Esophagus (tissue), 2 donors: ENCODE data around the gene RHOXF2. TPM values are rescaled to one million over a fixed set of nuclear protein-coding genes. Genes with fewer than 3 reads are reported as not detected.
"Not testable (repeated sequence)": the region's sequence is repeated elsewhere in the genome, so short reads cannot be mapped to it uniquely, and the experiment has no call there.

Source experiments
- H3K27ac ChIP-seq, 2 donors: one replicate each; pipeline ENCODE4 v1.5.1; 2013; ENCODE audit warnings: low read depth in 2 of 2, mild to moderate bottlenecking in 2 of 2, inconsistent platforms in 1 of 2, low read length in 1 of 2, moderate library complexity in 1 of 2
- H3K27me3 ChIP-seq, 2 donors: one replicate each; pipeline ENCODE4 v1.6.1; 2013; ENCODE audit warnings: low read length in 2 of 2, control low read depth in 1 of 2, mild to moderate bottlenecking in 1 of 2; ENCODE audit not compliant: insufficient read depth in 2 of 2, control insufficient read depth in 1 of 2
- H3K36me3 ChIP-seq, 2 donors: one replicate each; pipeline ENCODE4 v1.6.1; 2013; ENCODE audit warnings: low read length in 1 of 2; ENCODE audit not compliant: control insufficient read depth in 2 of 2, insufficient read depth in 2 of 2
- H3K4me1 ChIP-seq, 2 donors: one replicate each; pipeline ENCODE4 v1.6.1; 2013; ENCODE audit warnings: low read length in 1 of 2; ENCODE audit not compliant: control insufficient read depth in 2 of 2, insufficient read depth in 2 of 2
- H3K4me3 ChIP-seq, 2 donors: one replicate each; pipeline ENCODE4 v1.5.1; 2013; ENCODE audit warnings: low read length in 2 of 2, mild to moderate bottlenecking in 2 of 2, low read depth in 1 of 2, moderate library complexity in 1 of 2
- H3K9me3 ChIP-seq, 2 donors: one replicate each; pipeline ENCODE4 v1.6.1; 2013; ENCODE audit warnings: mild to moderate bottlenecking in 2 of 2, low read depth in 1 of 2, low read length in 1 of 2, moderate library complexity in 1 of 2; ENCODE audit not compliant: control insufficient read depth in 2 of 2, insufficient read depth in 1 of 2
- WGBS, 2 donors: extraction: QIAGEN DNeasy Blood & Tissue Kit; methylation state at CpG; one replicate each; pipeline ENCODE4 v1.1.7; 2013; 5-methylcytosine and 5-hydroxymethylcytosine counted together
- polyA plus RNA-seq, 2 donors: library from polyadenylated mRNA; stranded (reverse); fragments of 200-250 nt; gene quantifications; one replicate each; pipeline ENCODE4 v1.2.3, GENCODE V29; 2013
- donor health status: healthy with polysubstance abuse.
- donor health status: Bipolar disorder and iron deficiency.

RHOXF2 gene
- polyA plus RNA-seq, 2 donors: not detected

DNA sequence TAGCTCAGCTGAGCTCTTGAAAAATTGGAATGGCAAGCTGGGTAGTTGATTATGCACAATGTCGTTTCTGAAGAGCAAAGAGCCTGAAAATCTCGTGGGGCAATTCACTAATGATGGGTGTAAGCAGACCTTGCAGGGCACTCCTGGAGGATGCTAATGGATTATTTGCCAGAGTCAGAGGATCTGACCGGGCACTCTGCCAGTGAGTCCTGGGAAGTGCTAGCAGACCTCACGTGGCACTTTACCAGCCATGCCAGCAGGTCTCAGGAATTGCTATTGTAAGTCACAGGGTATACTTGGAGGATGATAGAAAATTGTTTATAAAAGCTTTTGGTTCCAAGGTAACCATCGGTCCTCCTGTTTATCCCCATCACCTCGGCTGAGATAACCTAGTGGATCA is 37.4 kb downstream of the RHOXF2 start:
- not testable (repeated sequence) for H3K9me3 ChIP-seq, H3K27me3 ChIP-seq, H3K36me3 ChIP-seq, H3K4me1 ChIP-seq, H3K27ac ChIP-seq, H3K4me3 ChIP-seq
- WGBS, 2 donors: no CpG with 5 or more reads among the region's 6 CpGs

DNA sequence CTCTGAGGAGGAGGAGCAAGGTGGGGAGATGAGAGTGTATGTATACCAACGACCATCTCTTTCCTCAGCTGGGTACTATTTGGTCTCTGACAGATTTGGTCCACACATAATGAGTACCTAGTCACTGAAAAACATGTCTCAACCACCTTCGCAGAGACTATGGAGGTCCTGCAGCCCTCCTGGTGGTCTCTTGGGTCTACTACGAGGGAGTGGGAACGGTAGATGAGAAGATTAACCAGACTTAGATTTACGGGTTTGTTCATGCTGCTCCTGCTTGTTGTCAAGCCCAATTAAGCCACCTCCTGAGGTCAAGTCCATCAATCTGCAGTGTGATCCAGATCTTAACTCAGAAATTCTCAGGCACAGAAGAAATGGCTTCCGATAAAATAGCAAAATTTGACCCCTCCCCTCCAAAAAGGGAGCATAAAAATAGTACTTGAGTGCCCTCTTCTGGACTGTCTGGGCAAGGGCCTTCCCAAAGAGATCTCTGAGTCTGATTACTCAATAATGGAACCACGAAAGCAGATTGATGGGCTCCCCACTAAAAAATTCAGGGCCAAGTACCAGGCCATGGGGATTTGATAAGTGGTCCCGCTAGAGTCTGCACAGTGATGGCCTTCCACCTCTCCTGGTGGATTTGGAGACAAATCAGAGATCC is 38.3 kb downstream of the RHOXF2 start:
- H3K4me1 ChIP-seq, H3K9me3 ChIP-seq, H3K4me3 ChIP-seq, H3K36me3 ChIP-seq, H3K27me3 ChIP-seq, H3K27ac ChIP-seq: not testable (repeated sequence)
- WGBS, 2 donors: no CpG with 5 or more reads among the region's 8 CpGs

DNA sequence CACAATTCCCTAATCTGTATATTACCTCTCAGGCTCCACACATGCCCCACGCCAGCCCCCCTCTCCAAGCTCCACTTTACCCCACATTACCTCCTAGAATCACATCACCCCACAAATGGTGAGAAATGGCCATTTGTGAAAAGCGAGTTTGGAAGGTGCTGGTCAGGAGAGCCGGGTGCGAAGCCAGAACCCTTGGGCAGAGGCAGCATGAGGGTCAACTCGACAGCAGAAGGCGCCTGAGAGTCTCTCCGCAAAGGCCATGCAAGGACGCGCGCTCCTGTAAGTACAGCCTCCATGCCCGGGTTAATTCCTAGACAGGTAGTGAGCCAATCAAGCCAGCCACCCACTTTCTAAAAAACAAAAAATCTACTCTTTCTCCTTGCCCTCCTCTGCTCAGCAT is 42.4 kb downstream of the RHOXF2 start:
- no peaks in the 10 kb centered on the region for H3K36me3 ChIP-seq
- H3K4me3 ChIP-seq: no peak overlapping the region
- no peaks in the 10 kb centered on the region for H3K9me3 ChIP-seq
- WGBS, 2 donors: 84 to 97% methylated on average over 11 of the region's 11 CpGs
- no peaks in the 10 kb centered on the region for H3K4me1 ChIP-seq
- H3K27ac ChIP-seq: no peak overlapping the region
- H3K27me3 ChIP-seq: peaks cover 0 to 4% of the 10 kb centered on the region in 2 donors

- Histone ChIP-seq H3K4me1 (no peaks in the 10 kb centered on the region), H3K9me3 (no peaks in the 10 kb centered on the region), H3K27ac (no peak overlapping the region), H3K4me3 (no peak overlapping the region), H3K36me3 (no peaks in the 10 kb centered on the region), H3K27me3 (peaks cover 0 to 4% of the 10 kb centered on the region in 2 donors)
- 73 to 82% methylated on average over 12 of the region's 12 CpGs for WGBS, 2 donors
These were observed 47.7 kb downstream of the RHOXF2 start for GRCh38 chrX:120205816-120206753.

- WGBS, 2 donors: 84 to 88% methylated on average over 8 of the region's 8 CpGs
- H3K36me3 ChIP-seq: no peaks in the 10 kb centered on the region
- peaks cover 0 to 4% of the 10 kb centered on the region in 2 donors for H3K27me3 ChIP-seq
- H3K4me1 ChIP-seq: no peaks in the 10 kb centered on the region
- H3K27ac ChIP-seq: no peak overlapping the region
- no peak overlapping the region for H3K4me3 ChIP-seq
- H3K9me3 ChIP-seq: no peaks in the 10 kb centered on the region
These were observed 48.7 kb downstream of the RHOXF2 start for GRCh38 chrX:120207009-120207605.

DNA sequence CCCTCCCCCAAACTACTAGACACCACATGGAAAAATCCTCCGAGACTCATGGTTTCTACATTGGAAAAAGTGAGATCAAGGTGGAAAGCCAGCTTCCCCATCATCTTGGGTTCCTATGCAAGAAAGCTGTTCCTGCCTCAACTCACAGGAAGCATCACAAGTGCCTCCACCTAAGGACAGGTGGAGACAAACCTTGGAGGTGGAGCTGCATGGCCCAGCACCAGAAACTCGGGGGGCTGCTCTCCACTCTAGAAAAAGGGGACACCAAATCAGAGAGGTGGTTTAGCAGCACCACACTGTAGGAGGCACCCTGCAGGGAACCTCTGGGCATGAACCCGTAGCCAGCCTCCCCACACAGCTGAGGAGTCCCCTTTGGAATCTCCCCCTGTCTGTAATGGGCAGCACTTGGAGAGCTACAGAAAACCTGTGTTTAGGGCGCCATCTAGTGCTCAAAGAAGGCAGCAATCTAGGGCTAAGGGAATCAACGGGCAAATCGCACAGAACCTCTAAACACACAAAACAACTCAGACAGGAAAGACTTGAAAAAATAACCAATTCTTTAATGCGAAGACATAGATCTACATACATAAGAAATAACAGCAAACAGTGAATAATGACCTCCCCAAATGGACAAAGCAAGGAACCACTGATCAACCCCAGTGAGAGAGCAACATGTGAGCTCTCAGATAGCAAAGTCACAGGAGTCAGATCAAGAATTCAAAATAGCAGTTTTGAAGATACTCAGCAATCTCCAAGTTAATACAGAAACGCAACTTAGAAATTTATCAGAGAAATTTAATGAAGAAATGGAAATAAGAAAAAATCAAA is 55.2 kb downstream of the RHOXF2 start:
- 26 to 28% methylated on average over 8 of the region's 8 CpGs for WGBS, 2 donors
- Histone ChIP-seq H3K4me1 (no peaks in the 10 kb centered on the region), H3K36me3 (no peaks in the 10 kb centered on the region), H3K9me3 (no peaks in the 10 kb centered on the region), H3K27me3 (no peaks in the 10 kb centered on the region), H3K4me3 (no peak overlapping the region), H3K27ac (no peak overlapping the region)

Other genes starting within 250 kb of the RHOXF2 start
- gene NKAP, start 214.9 kb upstream of the RHOXF2 start, polyA plus RNA-seq: 1 to 10 TPM; 2.9 to 4.4 TPM
- not detected for gene RHOXF2B, start 80.9 kb upstream of the RHOXF2 start, polyA plus RNA-seq
- under 1 TPM; 0.24 to 0.53 TPM for gene RHOXF1, start 42.7 kb upstream of the RHOXF2 start, polyA plus RNA-seq
- 1 to 10 TPM; 3.1 to 4.8 TPM for gene ZBTB33, start 92.2 kb downstream of the RHOXF2 start, polyA plus RNA-seq
- gene TMEM255A, start 152.8 kb downstream of the RHOXF2 start, polyA plus RNA-seq: under 1 TPM; 0.10 to 0.59 TPM
- gene ATP1B4, start 203.5 kb downstream of the RHOXF2 start, polyA plus RNA-seq: not detected